ENCODE measurements around the gene PRXL2B. TPM values are rescaled to one million over a fixed set of nuclear protein-coding genes. Genes with fewer than 3 reads are reported as not detected.

PRXL2B gene
- total and polyA plus RNA-seq, 3 donors from 2014 or later: 16.5 to 25.1 (median 20.9) TPM

DNA sequence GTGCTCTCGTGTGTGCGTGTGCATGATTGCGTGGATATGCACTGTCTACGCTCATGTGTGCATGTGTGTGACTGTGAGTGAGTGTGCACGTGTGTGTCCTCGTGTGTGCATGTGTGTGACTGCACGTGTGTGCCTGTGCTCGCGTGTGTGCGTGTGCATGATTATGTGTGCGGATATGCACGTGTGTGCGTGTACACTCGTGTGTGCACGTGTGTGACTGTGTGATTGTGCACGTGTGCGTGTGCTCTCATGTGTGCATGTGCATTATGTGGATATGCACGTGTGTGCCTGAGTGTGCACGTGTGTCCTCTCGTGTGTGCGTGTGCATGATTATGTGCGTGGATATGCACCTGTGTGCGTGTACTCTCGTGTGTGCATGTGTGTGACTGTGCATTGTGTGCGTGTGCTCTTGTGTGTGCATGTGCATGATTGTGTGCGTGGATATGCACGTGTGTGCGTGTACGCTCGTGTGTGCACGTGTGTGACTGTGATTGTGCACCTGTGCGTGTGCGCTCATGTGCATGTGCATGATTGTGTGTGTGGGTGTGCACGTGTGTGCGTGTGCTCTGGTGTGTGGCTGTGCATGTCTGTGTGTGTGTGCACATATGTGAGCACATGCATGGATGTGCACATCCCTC, 44.0 kb downstream of the PRXL2B start:
- WGBS, 2 donors: 70 to 79% methylated on average over 35 of the region's 35 CpGs
- intact Hi-C loops (cut with DNase I; ENCODE audit: low total_unique reads): no loop called here
- no peak for DNase-seq
- TF ChIP-seq, protein P1, sequence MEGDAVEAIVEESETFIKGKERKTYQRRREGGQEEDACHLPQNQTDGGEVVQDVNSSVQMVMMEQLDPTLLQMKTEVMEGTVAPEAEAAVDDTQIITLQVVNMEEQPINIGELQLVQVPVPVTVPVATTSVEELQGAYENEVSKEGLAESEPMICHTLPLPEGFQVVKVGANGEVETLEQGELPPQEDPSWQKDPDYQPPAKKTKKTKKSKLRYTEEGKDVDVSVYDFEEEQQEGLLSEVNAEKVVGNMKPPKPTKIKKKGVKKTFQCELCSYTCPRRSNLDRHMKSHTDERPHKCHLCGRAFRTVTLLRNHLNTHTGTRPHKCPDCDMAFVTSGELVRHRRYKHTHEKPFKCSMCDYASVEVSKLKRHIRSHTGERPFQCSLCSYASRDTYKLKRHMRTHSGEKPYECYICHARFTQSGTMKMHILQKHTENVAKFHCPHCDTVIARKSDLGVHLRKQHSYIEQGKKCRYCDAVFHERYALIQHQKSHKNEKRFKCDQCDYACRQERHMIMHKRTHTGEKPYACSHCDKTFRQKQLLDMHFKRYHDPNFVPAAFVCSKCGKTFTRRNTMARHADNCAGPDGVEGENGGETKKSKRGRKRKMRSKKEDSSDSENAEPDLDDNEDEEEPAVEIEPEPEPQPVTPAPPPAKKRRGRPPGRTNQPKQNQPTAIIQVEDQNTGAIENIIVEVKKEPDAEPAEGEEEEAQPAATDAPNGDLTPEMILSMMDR (IDR thresholded peaks at IDR 0.05): no peak
- no peak for TF ChIP-seq POLR2A (IDR thresholded peaks at IDR 0.05)
- peaks cover 19% of the 10 kb centered on the region for H3K4me1 ChIP-seq
- no peaks in the 10 kb centered on the region for H3K27me3 ChIP-seq
- no peak overlapping the region for H3K4me3 ChIP-seq
- no peaks in the 10 kb centered on the region for H3K36me3 ChIP-seq (ENCODE audit: low read depth, missing control alignments)
- no peak overlapping the region for H3K27ac ChIP-seq
- H3K9me3 ChIP-seq: no peaks in the 10 kb centered on the region

DNA sequence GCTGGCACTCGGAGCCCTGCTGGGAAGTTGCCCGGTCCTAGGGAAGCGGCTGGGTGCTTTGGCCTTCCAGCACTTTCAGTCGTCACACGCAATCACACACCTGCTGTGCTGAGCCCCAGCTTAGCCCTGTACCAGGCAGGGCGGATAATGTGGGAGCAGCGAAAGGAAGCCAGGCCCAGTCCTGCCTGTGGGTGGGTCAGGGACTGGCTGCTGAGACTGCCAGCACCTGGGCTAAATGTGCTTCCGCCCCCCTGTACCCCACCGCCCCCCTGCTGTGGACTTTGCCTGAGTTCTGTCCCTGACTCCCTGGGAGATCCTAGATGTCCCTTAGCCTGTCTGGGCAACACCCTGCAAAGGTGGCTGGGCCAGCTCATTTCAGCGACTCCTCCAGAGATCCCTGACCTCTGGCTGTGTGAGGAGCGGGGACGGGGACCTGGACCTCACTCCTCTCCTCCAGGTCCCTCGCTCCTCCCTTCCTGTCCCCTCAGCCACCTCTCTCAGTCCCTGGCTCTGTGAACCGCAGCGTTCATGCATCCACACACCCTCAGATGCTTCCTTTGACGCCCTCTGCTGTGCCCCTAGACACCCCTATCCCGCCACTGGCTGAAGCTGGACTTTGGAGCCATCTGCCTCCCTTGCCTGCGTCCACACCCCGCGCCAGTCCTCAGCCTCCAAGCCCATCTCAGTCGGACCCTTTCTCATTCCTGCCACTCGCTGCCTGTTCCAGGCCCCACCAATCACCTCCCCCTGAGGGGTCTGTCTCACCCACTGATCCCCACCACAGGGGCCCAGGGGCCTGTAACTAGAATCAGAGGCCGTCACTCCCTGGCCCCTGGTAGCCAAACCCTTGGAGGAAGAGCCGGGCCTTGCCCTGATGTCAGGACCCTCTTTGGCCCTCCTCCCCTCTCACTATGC, 44.8 kb downstream of the PRXL2B start:
- TF ChIP-seq, protein P1 (IDR thresholded peaks at IDR 0.05): no peak
- TF ChIP-seq POLR2A (IDR thresholded peaks at IDR 0.05): no peak
- DNase-seq: no peak
- Histone ChIP-seq H3K27ac (no peak overlapping the region), H3K36me3 (ENCODE audit: low read depth, missing control alignments) (no peaks in the 10 kb centered on the region), H3K4me3 (no peak overlapping the region), H3K4me1 (peaks cover 19% of the 10 kb centered on the region), H3K9me3 (no peaks in the 10 kb centered on the region), H3K27me3 (no peaks in the 10 kb centered on the region)
- intact Hi-C loops (cut with DNase I; ENCODE audit: low total_unique reads): no loop called here
- WGBS, 2 donors: 77 to 83% methylated on average over 20 to 24 of the region's 24 CpGs

DNA sequence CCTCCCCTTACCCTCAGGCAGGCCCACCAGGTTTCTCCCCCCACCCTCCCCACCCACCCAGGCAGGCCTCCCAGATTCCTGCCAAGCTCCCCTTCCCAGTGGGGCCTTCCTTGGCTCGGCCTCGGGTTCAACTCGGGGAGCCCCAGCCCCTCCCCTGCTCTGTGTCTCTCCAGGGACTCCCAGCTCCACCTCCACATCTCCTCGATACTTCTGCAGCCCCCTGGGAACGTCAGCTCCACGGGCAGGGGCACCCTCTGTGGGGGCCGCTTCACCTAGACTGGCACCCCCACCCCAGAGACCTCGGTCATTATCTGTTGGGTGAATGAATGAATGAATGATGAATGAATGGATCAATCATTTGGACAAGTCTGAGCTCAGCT, 45.5 kb downstream of the PRXL2B start:
- DNase-seq: no peak
- 68 to 77% methylated on average over 5 to 8 of the region's 8 CpGs for WGBS, 2 donors
- intact Hi-C loops (cut with DNase I; ENCODE audit: low total_unique reads): no loop called here
- no peak for TF ChIP-seq POLR2A (IDR thresholded peaks at IDR 0.05)
- TF ChIP-seq, protein P1 (IDR thresholded peaks at IDR 0.05): no peak
- no peaks in the 10 kb centered on the region for H3K27me3 ChIP-seq
- no peak overlapping the region for H3K27ac ChIP-seq
- H3K9me3 ChIP-seq: no peaks in the 10 kb centered on the region
- no peak overlapping the region for H3K4me3 ChIP-seq
- no peaks in the 10 kb centered on the region for H3K36me3 ChIP-seq (ENCODE audit: low read depth, missing control alignments)
- peaks cover 19% of the 10 kb centered on the region for H3K4me1 ChIP-seq

DNA sequence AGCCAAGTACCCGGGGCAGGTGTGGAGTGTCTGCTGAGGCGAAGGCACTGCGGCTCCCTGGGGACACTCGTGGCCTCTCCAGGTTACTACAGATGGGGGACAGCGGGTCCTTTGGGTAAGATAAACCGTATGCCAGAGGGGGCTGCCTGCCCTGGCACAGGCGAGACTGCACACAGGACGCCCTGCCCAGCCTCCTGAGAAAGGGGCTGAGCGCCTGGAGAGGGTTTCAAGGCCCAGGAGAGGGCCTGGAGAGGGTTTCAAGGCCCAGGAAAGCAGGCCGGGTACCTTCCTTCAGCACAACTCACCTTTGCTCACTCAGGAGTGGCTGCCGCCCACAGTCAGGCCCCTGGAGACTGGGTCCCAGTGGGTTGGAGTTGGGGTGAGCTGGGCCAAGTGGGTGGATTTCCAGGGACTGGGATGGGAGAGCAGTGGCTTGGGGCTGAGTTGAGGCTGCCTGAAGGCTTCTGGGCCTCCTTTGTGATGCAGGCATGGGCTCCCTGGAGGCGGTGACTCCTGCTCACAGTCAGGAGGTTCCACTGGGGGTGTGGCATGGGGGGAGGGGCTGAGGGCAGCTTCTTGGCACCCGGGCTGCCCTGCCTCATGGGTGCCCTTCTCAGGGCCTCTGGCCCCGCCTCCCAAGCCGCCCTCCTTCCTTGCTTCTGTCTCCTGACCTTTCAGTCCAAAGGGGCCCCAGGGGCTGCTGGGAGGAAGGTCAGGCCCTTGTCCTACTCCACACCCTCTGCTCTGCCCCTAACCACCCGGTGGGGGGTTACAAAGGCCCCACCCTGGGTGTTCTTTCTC, 46.2 kb downstream of the PRXL2B start, which contains the start of gene MMEL1:
TSS of gene MMEL1 (minus strand) at position 456 of the 801 bp plus-strand sequence. CDS start 3,532 bp downstream, outside the sequence.
- intact Hi-C loops (cut with DNase I; ENCODE audit: low total_unique reads): no loop called here
- no peaks in the 10 kb centered on the region for H3K27me3 ChIP-seq
- TF ChIP-seq, protein P1 (IDR thresholded peaks at IDR 0.05): no peak
- TF ChIP-seq POLR2A (IDR thresholded peaks at IDR 0.05): no peak
- H3K27ac ChIP-seq: no peak within 1 kb of the TSS
- H3K4me1 ChIP-seq: peaks cover 19% of the 10 kb centered on the region
- no peaks in the 10 kb centered on the region for H3K9me3 ChIP-seq
- no peak within 1 kb of the TSS for H3K4me3 ChIP-seq
- H3K36me3 ChIP-seq (ENCODE audit: low read depth, missing control alignments): no peaks in the 10 kb centered on the region
- DNase-seq: no peak
- 83 to 85% methylated on average over 12 to 15 of the region's 16 CpGs for WGBS, 2 donors
